ENCODE results near the gene HECTD4. TPM values are rescaled to one million over a fixed set of nuclear protein-coding genes. Genes with fewer than 3 reads are reported as not detected.
"Not testable (repeated sequence)": the region's sequence is repeated elsewhere in the genome, so short reads cannot be mapped to it uniquely, and the experiment has no call there.

HECTD4 gene
- total RNA-seq, 2 experiments from 2014 or later: 37.5 to 39.4 TPM

DNA sequence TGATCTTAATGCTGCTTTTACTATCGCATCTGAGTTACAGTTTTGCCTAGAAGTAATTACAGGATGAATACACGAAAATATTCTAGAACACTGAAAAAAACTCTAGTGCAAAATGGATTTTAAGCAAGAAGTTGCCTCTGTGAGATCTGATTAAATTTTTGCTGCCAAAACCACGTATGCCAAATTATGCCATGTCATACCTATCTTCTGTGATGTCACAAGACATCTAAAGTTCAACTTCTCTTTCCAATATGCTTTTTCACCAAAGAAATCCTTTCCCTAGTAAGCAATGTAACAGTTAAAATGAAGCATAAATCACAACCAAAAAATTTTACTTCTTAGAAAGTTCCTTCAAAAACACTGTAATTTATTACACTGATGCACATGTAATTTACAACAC is 39.6 kb downstream of the HECTD4 start:
- Mint-ChIP-seq H3K36me3 (ENCODE audit: low read depth) (no peaks in the 10 kb centered on the region), H3K4me1 (peaks cover 9% of the 10 kb centered on the region), H3K27me3 (no peaks in the 10 kb centered on the region), H3K9me3 (no peaks in the 10 kb centered on the region), H3K4me3 (no peak overlapping the region), H3K27ac (no peak overlapping the region)
- no peak for DNase-seq
- ChIA-PET CTCF (no interaction called here), POLR2A (no interaction called here)

DNA sequence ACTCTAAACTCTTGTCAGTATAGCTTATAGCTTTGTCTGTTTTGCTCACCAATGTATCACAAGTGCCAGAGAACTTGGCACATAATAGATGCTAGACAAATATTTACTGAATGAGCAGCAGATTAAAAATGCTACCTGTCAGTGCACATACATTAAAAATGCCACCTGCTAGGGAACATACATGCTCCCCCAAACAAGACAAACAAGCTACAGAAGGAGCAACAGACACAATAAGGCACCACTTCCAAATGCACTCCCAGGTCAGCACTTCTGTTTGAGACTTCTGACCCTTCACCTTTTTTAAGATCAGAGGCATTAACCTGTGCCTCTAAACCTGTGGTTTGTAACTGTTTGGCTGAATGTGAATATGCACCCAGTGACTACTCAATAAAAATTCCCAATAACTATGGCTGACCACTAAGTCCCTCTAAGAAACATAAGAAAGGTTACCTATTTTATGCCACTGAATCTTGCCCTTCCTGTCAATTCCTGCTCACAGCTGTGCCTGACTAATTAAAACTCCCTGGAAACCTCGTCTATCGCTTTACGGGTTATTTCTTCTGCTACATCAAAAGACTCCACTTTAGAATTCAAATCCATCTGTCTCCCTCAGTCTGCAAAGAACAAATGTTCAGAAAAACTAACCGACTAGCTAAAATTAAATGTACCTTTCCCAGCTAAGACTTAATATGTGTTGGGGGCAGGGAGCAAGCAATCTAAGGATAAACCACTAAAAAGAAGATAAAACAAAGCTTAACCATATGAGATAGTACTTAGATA is 41.0 kb downstream of the HECTD4 start:
- POLR2A ChIA-PET: no interaction called here
- peaks cover 6% of the 10 kb centered on the region for H3K4me1 Mint-ChIP-seq
- no peaks in the 10 kb centered on the region for H3K36me3 Mint-ChIP-seq (ENCODE audit: low read depth)
- no peak for DNase-seq
- H3K27me3 Mint-ChIP-seq: no peaks in the 10 kb centered on the region
- no peak overlapping the region for H3K4me3 Mint-ChIP-seq
- H3K9me3 Mint-ChIP-seq: no peaks in the 10 kb centered on the region
- H3K27ac Mint-ChIP-seq: no peak overlapping the region
- CTCF ChIA-PET: interaction anchor here (0.9 kb wide), 1 partner anchor 46 kb away, joined by 3 read pairs; no protein-coding TSS in a partner anchor

DNA sequence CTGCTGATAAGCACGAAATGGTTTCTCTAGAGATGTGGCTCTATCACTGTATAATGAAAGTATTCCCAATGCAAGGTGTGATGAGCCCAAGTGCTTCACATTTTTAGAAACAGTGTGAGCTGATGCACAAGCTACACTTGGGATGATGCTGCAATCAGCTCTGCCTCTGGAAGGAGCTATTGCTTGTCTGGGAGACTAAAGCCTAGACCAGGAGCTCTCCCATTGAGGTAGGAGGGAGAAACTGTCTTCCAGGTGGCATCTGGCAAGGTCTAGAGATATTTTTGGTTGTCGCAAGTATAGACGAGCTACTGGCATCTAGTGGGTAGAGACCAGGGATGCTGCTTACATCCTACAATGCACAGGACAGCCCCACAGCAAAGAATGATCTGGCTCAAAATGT is 42.0 kb downstream of the HECTD4 start:
- ChIA-PET CTCF (interaction anchor here (0.9 kb wide), 1 partner anchor 47 kb away, joined by 3 read pairs; no protein-coding TSS in a partner anchor), POLR2A (no interaction called here)
- Mint-ChIP-seq H3K4me1 (peaks cover 5% of the 10 kb centered on the region), H3K27me3 (no peaks in the 10 kb centered on the region), H3K4me3 (no peak overlapping the region), H3K27ac (no peak overlapping the region), H3K9me3 (no peaks in the 10 kb centered on the region), H3K36me3 (ENCODE audit: low read depth) (no peaks in the 10 kb centered on the region)
- DNase-seq: no peak

DNA sequence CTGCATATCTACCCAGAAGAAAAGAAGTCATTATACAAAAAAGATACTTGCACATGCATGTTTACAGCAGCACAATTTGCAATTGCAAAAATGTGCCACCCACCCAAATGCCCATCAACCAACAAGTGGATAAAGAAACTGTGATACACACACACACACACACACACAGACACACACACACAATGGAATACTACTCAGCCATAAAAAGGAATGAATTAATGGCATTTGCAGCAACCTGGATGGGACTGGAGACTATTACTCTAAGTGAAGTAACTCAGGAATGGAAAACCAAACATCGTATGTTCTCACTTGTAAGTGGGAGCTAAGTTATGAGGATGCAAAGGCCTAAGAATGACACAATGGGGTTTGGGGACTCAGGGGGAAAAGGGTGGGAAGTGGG is 47.2 kb downstream of the HECTD4 start:
- H3K27ac Mint-ChIP-seq; CTCF ChIA-PET; POLR2A ChIA-PET; H3K36me3 Mint-ChIP-seq (ENCODE audit: low read depth); DNase-seq; H3K27me3 Mint-ChIP-seq; H3K4me3 Mint-ChIP-seq; H3K4me1 Mint-ChIP-seq; H3K9me3 Mint-ChIP-seq: not testable (repeated sequence)

DNA sequence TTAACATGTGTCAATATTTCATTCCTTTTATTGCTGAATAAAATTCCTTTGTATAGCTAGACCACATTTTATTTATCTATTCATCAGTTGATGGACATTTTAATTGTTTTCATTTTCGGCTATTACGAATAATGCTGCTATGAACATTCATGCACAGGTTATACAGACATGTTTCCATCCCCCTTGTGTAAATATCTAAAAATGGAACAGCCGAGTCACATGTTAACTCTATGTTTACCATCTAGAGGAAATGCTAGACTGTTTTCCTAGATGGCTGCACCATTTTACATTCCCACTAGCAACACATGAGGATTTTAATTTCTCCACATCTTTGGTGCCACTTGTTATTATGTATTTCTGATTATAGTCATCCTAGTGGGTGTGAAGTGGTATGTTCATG is 49.2 kb downstream of the HECTD4 start:
- Mint-ChIP-seq H3K27me3 (no peaks in the 10 kb centered on the region), H3K27ac (no peak overlapping the region), H3K4me1 (no peaks in the 10 kb centered on the region), H3K9me3 (no peaks in the 10 kb centered on the region), H3K36me3 (ENCODE audit: low read depth) (no peaks in the 10 kb centered on the region), H3K4me3 (no peak overlapping the region)
- CTCF ChIA-PET: interaction anchor here (0.6 kb wide), 1 partner anchor 616 kb away, joined by 4 read pairs; no protein-coding TSS in a partner anchor
- DNase-seq: no peak
- POLR2A ChIA-PET: interaction anchor here (0.6 kb wide), 1 partner anchor 13 kb away, joined by 3 read pairs; no protein-coding TSS in a partner anchor

DNA sequence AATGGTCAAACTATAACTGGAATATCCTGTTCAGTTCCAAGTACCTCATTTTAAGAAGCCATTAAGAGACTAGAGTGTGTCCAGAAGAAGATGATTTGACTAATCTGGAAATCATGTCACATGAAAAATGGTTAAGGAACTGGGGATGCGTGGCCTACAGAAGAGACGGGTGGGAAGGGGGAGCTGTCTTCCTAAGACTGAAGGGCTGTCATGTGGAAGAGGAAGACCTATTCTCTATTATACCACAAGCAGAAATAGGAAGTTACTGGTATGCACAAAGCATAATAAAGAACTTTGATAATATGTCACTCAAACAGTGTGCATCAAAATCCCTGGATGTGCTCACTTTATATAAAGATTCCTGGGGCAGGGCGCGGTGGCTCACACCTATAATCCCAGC is 50.3 kb downstream of the HECTD4 start:
- CTCF ChIA-PET: no interaction called here
- Mint-ChIP-seq H3K27ac (no peak overlapping the region), H3K36me3 (ENCODE audit: low read depth) (no peaks in the 10 kb centered on the region), H3K27me3 (no peaks in the 10 kb centered on the region), H3K9me3 (no peaks in the 10 kb centered on the region), H3K4me1 (no peaks in the 10 kb centered on the region), H3K4me3 (no peak overlapping the region)
- no peak for DNase-seq
- POLR2A ChIA-PET: no interaction called here

DNA sequence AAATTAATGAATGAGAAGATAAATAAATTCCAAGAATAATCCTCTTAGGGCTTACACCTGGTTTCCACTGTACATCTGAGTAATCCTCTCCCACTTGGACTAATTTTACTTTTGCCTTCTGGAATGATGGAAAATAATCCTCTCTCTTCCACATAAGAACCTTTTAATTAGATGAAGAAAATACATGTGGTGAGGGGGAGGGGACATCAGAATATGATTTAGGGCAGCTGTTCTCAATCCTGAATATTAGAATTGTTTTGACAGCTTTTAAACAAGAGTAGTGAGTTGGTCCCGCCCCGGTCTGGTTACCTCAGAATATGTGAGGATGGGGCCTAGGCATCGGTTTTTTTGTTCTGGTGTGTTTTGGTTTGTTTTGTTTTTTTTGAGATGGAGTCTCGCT is 51.5 kb downstream of the HECTD4 start:
- Mint-ChIP-seq H3K36me3 (ENCODE audit: low read depth) (no peaks in the 10 kb centered on the region), H3K4me3 (no peak overlapping the region)

DNA sequence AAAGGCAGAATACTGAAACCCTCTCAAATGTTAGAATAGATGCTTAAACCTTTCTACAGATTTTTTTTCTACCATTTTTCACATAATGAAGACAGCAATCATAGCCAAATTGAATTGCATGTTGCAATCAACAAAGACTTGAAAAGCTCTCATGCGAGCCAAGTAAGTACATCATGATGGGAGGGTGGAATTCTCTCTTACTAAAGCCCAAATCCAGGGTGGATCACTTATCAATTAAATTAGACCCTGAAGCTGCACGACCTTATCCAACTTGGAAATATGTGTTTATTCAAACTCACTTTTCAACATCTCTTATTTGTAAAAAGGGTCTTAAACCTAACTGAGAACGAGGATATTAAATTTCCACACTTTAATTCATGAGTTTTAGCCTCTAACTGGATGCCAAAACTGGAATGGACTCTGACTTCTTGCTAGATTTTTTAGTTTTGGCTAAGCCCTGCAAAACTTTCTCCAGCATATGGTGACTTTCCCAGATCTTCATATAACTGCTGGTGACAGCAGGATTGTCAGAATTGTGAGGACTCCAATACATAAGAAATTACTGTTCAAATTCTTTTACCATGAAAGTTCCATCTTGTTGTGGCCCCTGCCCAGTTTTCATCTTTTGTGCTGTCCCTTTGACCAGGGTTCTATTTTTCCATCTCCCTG is 53.6 kb downstream of the HECTD4 start:
- POLR2A ChIA-PET: no interaction called here
- DNase-seq: no peak
- H3K27ac Mint-ChIP-seq: no peak overlapping the region
- CTCF ChIA-PET: no interaction called here
- H3K36me3 Mint-ChIP-seq (ENCODE audit: low read depth): no peaks in the 10 kb centered on the region
- no peaks in the 10 kb centered on the region for H3K9me3 Mint-ChIP-seq
- no peak overlapping the region for H3K4me3 Mint-ChIP-seq
- no peaks in the 10 kb centered on the region for H3K27me3 Mint-ChIP-seq
- H3K4me1 Mint-ChIP-seq: peaks cover 2% of the 10 kb centered on the region

More for the DNA sequence above, 51.5 kb downstream of the HECTD4 start:
- Mint-ChIP-seq H3K27me3 (no peaks in the 10 kb centered on the region), H3K9me3 (no peaks in the 10 kb centered on the region), H3K27ac (no peak overlapping the region), H3K4me1 (no peaks in the 10 kb centered on the region)
- ChIA-PET CTCF (no interaction called here), POLR2A (no interaction called here)
- DNase-seq: no peak

DNA sequence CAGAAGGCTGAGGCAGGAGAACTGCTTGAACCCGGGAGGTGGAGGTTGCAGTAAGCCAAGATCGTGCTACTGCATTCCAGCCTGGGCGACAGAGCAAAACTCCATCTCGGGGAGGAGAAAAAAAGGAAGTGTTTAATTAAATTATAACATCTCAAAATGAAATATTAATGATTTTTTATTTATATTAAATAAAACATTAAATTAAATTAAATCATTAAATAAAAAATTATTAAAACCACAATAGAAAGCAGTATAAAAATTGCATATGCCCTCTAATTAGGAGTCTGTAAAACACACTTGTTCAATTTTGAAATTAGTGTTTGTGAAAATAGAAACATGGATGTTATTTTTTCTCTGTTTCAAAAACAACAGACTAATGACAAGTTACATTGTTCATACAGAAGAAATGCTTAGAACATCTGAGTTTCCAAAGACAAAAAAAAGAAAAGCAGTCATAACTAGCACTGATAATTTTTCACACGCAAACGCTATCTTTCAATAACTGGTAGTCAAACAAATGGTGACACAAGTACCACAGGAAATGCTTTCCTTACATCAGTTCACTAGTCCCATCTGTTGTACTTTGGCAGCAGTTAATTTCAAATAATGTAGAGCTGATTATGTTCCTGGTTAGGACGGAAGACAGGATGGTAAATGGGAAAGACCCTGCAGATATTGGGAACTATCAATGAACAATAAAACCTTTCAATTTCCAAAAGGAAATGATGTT is 54.9 kb downstream of the HECTD4 start:
- Mint-ChIP-seq H3K4me3 (no peak overlapping the region), H3K9me3 (no peaks in the 10 kb centered on the region)

DNA sequence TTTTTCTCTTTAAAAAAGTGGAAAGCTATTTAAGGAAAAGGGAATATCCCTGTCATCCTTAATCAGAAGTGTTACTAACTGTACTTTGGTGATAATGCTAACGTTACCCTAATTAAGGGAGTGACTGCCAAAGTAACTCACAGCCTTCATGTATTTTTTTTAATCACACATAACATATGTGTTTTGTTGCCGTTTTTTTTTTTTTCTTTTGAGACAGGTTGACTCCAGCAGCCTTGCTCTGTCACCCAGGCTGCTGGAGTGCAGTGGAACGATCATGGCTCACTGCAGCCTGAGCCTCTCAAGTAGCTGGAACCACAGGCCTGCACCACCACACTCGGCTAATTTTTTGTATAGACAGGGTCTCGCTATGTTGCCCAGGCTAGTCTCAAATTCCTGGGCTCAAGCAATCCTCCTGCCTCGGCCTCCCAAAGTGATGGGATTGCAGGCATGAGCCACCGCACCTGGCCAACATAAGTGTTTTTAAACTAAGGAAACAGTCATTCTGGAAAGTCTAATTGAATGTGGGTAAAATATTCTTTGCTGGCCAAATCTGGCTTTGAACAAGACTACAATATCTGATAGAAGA is 56.5 kb downstream of the HECTD4 start:
- Mint-ChIP-seq H3K9me3 (no peaks in the 10 kb centered on the region), H3K4me3 (no peak overlapping the region), H3K27me3 (no peaks in the 10 kb centered on the region), H3K36me3 (ENCODE audit: low read depth) (no peaks in the 10 kb centered on the region), H3K4me1 (peaks cover 4% of the 10 kb centered on the region), H3K27ac (no peak overlapping the region)
- ChIA-PET POLR2A (no interaction called here), CTCF (no interaction called here)
- DNase-seq: no peak

More for the DNA sequence above, 54.9 kb downstream of the HECTD4 start:
- Mint-ChIP-seq H3K27ac (no peak overlapping the region), H3K36me3 (ENCODE audit: low read depth) (no peaks in the 10 kb centered on the region), H3K27me3 (no peaks in the 10 kb centered on the region), H3K4me1 (peaks cover 4% of the 10 kb centered on the region)
- ChIA-PET POLR2A (no interaction called here), CTCF (no interaction called here)
- no peak for DNase-seq

DNA sequence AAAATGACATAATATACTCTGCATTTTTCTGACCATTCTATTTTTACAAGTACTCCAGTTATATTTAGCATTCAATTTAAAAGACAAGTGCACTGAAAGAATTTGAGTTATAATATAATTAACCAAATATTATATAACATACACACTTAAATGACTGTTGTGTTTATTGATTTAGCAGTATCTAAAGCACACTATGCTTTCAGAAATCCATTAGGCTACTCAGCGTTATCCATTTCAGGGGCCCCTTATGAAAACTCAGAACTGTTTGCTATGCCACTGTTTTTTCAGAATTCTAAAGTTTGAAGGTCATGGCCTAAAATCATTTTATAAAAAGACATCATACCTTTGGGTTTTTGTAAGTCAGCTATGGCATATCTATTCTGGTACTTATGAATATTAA is 57.1 kb downstream of the HECTD4 start:
- CTCF ChIA-PET: no interaction called here
- POLR2A ChIA-PET: no interaction called here
- Mint-ChIP-seq H3K27ac (no peak overlapping the region), H3K4me1 (peaks cover 4% of the 10 kb centered on the region), H3K4me3 (no peak overlapping the region), H3K27me3 (no peaks in the 10 kb centered on the region), H3K36me3 (ENCODE audit: low read depth) (no peaks in the 10 kb centered on the region), H3K9me3 (no peaks in the 10 kb centered on the region)
- no peak for DNase-seq

DNA sequence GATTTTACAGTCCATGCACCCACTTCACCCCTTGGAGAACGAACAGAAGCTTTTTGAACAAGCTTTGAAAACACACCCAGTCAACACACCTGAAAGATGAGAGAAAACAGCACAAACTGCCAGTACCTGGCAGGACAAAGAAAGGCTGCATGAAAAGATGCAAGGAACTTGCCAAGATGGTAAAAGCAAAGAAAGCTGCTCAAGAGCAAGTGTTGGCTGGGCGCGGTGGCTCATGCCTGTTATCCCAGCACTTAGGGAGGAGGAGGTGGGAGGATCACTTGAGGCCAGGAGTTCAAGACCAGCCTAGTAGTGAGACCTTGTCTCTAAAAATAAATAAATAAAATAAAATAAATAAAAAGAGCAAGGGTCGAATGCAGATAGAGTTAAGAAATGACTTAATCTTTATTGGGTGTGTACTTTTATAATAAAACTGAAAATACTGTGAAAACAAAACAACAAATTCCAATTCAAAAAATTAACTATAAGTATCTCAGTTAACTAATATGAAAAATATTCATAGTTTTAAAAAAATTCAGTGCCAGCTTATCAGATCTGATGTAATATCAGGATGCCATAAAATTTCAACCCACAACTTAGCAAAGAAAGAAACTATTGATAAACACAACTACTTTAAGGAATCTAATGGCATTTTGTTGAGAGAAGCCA is 59.2 kb downstream of the HECTD4 start:
- Mint-ChIP-seq H3K27me3 (no peaks in the 10 kb centered on the region), H3K27ac (no peak overlapping the region), H3K4me3 (no peak overlapping the region), H3K4me1 (peaks cover 4% of the 10 kb centered on the region), H3K9me3 (no peaks in the 10 kb centered on the region), H3K36me3 (ENCODE audit: low read depth) (peaks cover 8% of the 10 kb centered on the region)
- no peak for DNase-seq
- ChIA-PET CTCF (interaction anchor here (0.5 to 1.1 kb wide), 2 partner anchors 13 to 225 kb away, joined by 3 read pairs; no protein-coding TSS in a partner anchor), POLR2A (no interaction called here)

DNA sequence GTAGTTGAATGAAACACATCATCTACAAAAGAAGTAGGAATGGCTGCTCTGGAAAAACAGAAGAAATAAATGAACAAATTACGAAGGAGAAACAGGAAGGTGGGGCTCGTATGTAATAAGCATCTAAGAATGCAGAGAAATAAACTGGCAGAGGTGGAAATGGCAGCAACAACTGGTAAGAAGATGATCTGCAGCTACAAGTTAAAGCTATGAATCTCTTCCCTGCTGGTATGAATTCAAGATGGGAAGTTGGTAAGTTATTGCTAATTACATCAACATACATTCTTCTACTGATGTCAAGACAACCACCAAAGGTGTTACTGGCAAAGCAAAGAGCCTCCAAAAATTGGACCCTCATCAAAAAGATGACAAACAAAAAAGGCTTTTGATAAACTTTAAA is 59.8 kb downstream of the HECTD4 start:
- no peak for DNase-seq
- CTCF ChIA-PET: interaction anchor here (1.1 kb wide), 1 partner anchor 13 kb away, joined by 3 read pairs; no protein-coding TSS in a partner anchor
- H3K4me1 Mint-ChIP-seq: peaks cover 4% of the 10 kb centered on the region
- POLR2A ChIA-PET: no interaction called here
- H3K36me3 Mint-ChIP-seq (ENCODE audit: low read depth): peaks cover 8% of the 10 kb centered on the region
- H3K27me3 Mint-ChIP-seq: no peaks in the 10 kb centered on the region
- H3K9me3 Mint-ChIP-seq: no peaks in the 10 kb centered on the region
- no peak overlapping the region for H3K4me3 Mint-ChIP-seq
- no peak overlapping the region for H3K27ac Mint-ChIP-seq
